GM12892 (cell line): ENCODE measurements around the gene ZGPAT.

Experiments
- POLR2A ChIP-seq: IDR thresholded peaks from 2 replicates; pipeline ENCODE4 v1.6.1; 2011; ENCODE audit warnings: low read depth, low read length, control low read depth
- POLR2AphosphoS5 ChIP-seq: IDR thresholded peaks from 2 replicates; pipeline ENCODE4 v1.6.1; 2011; ENCODE audit warnings: low read depth, low read length, control low read depth
- TAF1 ChIP-seq: IDR thresholded peaks from 2 replicates; pipeline ENCODE4 v1.6.1; 2011; ENCODE audit warnings: low read depth, mild to moderate bottlenecking, control low read depth, low read length, borderline replicate concordance

- TF ChIP-seq POLR2A, result no peak
- TF ChIP-seq POLR2AphosphoS5, result no peak
- no peak for TF ChIP-seq TAF1
Observed at GRCh38 chr20:63734946-63735858, 27.4 kb downstream of the ZGPAT start.
